ES-I3 (cell line): ENCODE results near the gene PTPA.
A peak's percentile ranks its signal among the peaks of the same experiment; 100 is the strongest.

Source experiments
- H3K36me3 ChIP-seq: 2 replicates; pipeline ENCODE4 v1.6.1; 2013; ENCODE audit warnings: mild to moderate bottlenecking, low read length, control low read depth, moderate library complexity; ENCODE audit not compliant: insufficient read depth
- H3K4me1 ChIP-seq: 2 replicates; pipeline ENCODE4 v1.6.1; 2013; ENCODE audit warnings: mild to moderate bottlenecking, control low read depth, low read length; ENCODE audit not compliant: insufficient read depth
- H3K9ac ChIP-seq: 2 replicates; pipeline ENCODE4 v1.6.1; 2013; ENCODE audit warnings: low read depth, mild to moderate bottlenecking, low read length, moderate library complexity
- H3K9me3 ChIP-seq: 2 replicates; pipeline ENCODE4 v1.6.1; 2013; ENCODE audit warnings: mild to moderate bottlenecking, low read length, moderate library complexity; ENCODE audit not compliant: control insufficient read depth, insufficient read depth

Gene PTPA

DNA sequence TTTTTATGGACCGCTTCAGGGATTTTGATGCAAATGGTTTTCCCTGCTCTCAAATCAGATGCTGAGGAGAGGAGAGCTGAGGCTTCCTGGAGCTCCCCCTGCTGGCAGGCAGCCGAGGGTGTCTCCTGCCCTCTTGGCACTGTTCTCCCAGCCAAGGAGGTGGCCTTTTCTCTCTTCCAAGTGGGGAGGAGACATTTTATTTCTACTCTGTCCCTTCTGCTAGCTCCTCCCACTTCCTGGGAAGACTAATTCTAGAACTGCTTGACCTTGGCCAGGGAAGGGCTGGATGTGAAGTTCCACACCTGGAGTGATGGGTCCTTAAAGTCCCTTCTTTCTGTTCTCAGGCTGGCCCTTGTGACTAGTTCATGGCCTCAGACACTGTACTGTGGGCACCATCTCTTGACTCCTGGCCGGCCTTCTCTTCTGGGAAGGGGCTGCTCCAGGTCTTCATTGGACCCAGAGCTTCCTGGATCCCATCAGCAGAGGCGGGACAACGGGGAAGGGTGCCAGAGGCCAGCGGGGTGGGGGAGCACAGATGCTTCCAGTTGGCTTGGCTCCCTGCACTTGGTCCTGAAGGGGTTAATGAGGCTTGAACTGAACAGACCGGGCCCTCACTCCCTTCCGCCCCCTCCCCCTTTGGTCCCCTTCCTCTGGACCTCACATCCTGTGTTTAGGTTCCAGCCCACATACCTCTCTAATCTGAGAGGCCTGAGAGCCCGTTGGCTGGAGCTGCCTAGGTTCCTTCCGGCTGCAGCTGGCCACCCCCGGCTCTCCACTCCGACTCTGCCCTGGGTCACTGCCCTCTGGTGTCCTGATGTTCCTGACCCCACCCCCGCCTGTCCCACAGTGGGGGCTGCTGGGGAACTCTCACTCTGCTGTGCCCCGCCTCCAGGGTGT lies 32.1 kb downstream of the PTPA start:
- Histone ChIP-seq H3K4me1 (peaks cover 63% of the 10 kb centered on the region), H3K36me3 (no peaks in the 10 kb centered on the region; the same call in 1 of the 2 replicates), H3K9me3 (no peaks in the 10 kb centered on the region), H3K9ac (peak overlapping the region; percentile 18; the same call in 1 of the 2 replicates)

DNA sequence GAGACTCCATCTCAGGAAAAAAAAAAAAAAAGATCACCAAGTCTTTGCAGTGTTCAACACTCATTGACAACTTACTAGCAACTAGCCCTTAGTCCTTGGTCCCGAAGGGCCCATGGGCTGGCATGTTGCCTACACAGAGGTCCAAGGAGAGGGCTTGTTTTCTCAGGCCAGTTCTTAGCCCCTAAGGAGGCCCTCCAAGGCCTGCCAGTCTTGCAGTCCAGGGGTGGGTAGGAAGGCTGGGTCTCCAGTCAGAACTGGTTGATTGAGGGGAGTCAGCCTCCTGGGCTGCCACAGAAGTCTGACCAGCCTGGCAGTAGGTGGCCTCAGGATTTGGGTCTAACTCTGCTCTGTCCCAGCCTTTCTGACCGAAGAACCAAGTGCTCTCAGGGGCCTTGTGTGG lies 34.1 kb downstream of the PTPA start:
- Histone ChIP-seq H3K9me3 (no peaks in the 10 kb centered on the region), H3K9ac (no peak overlapping the region), H3K36me3 (no peaks in the 10 kb centered on the region; the same call in 1 of the 2 replicates), H3K4me1 (peaks cover 56% of the 10 kb centered on the region)

DNA sequence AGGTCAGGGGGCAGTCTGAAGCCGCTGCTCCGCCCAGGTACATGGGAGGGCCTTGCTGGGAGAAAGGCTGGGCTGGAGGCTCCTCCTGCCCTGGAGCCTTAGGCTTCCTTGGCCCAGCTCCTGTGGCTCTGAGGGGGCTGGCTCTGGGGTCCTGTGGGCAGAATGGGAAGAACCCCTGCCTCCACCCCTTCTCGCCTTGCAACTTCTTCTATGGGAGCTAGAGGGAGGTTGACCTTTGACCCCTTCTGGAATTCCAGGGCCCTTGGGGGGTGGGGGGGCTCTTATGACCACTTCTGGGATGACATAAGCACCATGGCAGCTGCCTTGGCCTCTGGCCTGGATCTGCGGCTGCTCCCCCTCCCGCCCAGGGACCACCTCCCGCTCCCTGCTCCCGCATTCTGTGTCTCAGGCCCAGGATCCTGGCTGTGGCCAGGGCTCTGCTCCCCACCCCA lies 34.7 kb downstream of the PTPA start:
- H3K4me1 ChIP-seq, result peaks cover 54% of the 10 kb centered on the region
- no peaks in the 10 kb centered on the region for H3K9me3 ChIP-seq
- no peaks in the 10 kb centered on the region; the same call in 1 of the 2 replicates for H3K36me3 ChIP-seq
- H3K9ac ChIP-seq, result peak overlapping the region; percentile 3; the same call in 1 of the 2 replicates

DNA sequence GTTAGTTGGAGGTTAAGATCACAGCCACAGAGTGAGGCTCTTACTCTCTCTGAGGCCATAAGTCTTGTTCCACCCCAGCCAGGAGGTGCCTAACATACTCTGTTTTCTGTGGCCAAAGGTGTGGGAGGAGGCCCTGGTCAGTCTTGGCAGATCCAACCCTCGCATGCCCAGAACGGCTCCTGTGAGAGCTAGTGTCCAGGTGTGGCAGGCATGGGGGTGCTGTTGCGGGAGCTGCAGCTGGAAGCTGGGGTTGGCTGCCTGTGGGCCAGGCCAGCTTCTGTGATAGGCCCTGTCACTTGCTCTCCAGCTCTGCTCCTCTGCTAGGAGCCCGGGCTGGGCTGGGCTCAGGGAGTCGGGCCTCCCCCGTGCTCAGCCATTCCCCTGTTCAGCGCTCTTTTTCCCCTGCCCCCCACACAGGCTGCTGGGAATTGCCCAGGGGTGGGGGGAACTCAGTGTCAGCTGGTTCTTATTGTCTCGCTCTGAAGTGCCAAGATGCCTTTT lies 35.3 kb downstream of the PTPA start:
- Histone ChIP-seq H3K4me1 (peaks cover 48% of the 10 kb centered on the region), H3K9ac (peak overlapping the region; percentile 3; the same call in 1 of the 2 replicates), H3K36me3 (no peaks in the 10 kb centered on the region; the same call in 1 of the 2 replicates)

DNA sequence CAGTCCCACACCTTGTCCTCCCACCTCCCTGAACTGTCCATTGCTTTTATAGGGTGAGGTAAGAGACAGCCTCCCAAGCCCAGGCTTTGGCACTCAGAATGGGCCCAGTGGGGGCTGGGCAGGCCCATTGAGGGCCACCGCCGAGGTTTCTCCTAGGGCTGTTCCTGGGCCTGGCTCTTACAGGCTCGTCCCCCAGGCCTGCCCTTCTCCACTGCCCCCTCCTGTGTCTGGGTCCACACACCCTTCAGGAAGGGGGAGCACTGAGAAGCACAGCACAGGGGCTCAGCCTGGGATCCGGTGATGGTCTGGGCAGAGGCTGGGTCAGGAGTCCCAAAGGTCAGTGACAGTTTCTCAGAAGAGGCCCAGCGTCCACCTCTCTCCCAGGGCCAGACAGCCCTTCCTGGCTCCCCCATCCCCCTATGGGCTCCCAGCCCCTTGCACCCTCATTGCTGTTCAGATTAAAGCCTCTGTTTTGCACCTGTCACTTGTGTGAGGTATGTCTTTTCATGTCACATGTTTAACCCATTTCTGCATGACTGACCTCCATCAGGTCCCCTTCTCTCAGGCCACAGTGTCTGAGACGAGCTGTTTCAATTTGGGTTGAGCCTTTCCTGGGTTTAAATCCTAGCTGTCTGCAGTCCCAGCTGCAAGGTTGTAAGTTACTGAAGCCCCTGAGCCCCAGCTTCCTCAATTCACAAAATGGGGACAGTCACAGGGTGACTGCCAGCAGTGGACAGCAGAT lies 37.4 kb downstream of the PTPA start:
- no peaks in the 10 kb centered on the region for H3K9me3 ChIP-seq
- H3K4me1 ChIP-seq, result peaks cover 28% of the 10 kb centered on the region
- H3K9ac ChIP-seq, result no peak overlapping the region
- no peaks in the 10 kb centered on the region for H3K36me3 ChIP-seq

More for the DNA sequence above, 35.3 kb downstream of the PTPA start:
- no peaks in the 10 kb centered on the region for H3K9me3 ChIP-seq

- H3K9me3 ChIP-seq, result no peaks in the 10 kb centered on the region
- no peaks in the 10 kb centered on the region for H3K36me3 ChIP-seq
- H3K9ac ChIP-seq, result no peak overlapping the region
- H3K4me1 ChIP-seq, result peaks cover 24% of the 10 kb centered on the region
Observed at GRCh38 chr9:129149442-129149841, 38.2 kb downstream of the PTPA start.

DNA sequence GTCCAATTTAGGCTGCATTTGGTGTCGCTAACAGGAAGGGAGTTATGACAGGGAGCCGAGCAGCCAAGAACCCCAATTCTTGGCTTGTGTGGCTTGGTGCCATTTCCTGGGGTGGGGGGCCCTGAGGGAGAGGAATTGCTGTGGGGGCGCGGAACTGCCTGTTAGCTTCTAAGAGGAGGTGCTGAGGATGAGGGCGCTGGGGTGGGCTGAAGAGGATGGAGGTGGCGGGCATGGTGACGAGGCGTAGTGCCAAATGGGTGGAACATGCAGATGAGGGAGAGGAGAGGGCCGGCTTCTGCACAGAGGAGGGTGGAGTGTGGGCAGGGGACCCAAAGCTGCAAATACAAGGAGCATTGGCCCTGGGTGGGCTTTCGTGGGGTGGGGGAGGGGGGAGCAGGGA lies 38.9 kb downstream of the PTPA start:
- Histone ChIP-seq H3K9me3 (no peaks in the 10 kb centered on the region), H3K4me1 (peaks cover 22% of the 10 kb centered on the region), H3K36me3 (no peaks in the 10 kb centered on the region)

DNA sequence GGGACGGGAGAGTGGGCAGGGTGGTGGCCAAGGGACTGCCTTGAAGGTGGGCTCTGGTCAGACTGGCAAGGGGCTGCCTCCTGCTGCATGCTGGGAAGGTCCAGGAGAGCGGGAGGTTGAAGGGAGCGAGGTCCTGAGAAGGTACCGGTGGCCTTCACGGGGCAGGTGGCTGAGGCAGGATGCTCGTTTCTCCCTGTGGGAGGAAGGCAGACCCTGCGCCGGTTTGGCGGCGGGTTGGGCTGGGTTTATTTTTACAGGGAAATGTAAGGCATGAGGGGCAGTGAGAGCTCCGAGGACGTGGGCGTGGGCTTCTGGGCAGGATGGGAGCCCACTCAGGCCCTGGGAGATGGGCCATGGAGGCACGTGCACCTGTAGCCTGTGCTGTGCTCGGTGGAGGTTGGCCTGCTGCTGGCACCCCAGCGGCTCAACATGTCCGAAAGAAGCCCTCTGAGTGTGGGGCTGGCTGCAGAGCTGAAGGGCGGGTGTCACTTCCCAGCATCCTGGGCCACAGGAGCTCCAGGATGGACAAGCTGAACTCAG lies 39.5 kb downstream of the PTPA start:
- Histone ChIP-seq H3K4me1 (peaks cover 16% of the 10 kb centered on the region), H3K36me3 (no peaks in the 10 kb centered on the region), H3K9me3 (no peaks in the 10 kb centered on the region), H3K9ac (no peak overlapping the region)

More for the DNA sequence above, 38.9 kb downstream of the PTPA start:
- no peak overlapping the region for H3K9ac ChIP-seq

DNA sequence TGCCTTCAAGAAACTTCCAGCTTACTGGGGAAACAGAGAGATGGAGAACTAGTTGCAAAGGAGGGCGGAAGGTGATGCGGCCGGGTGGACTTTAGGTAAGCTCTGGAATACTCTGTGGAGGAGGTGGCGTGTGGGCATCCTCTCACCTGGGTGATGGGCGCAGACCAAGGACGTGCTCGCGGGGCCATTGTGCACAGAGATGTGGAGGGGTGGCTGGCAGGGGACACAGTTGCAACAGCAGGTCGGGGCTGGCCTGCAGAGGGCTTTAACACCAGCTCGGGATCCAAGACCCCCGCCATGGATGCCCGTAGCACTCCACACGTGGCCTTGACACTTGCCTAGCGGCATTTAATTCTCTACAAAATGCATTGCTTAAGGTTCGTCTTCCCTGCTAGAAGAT lies 40.3 kb downstream of the PTPA start:
- no peaks in the 10 kb centered on the region for H3K36me3 ChIP-seq
- H3K9me3 ChIP-seq, result no peaks in the 10 kb centered on the region
- H3K9ac ChIP-seq, result no peak overlapping the region
- H3K4me1 ChIP-seq, result peaks cover 13% of the 10 kb centered on the region

GRCh38 chr9:129154866-129155477 lies 43.8 kb downstream of the PTPA start:
- Histone ChIP-seq H3K9ac (no peak overlapping the region), H3K9me3 (no peaks in the 10 kb centered on the region), H3K4me1 (no peaks in the 10 kb centered on the region), H3K36me3 (no peaks in the 10 kb centered on the region)

DNA sequence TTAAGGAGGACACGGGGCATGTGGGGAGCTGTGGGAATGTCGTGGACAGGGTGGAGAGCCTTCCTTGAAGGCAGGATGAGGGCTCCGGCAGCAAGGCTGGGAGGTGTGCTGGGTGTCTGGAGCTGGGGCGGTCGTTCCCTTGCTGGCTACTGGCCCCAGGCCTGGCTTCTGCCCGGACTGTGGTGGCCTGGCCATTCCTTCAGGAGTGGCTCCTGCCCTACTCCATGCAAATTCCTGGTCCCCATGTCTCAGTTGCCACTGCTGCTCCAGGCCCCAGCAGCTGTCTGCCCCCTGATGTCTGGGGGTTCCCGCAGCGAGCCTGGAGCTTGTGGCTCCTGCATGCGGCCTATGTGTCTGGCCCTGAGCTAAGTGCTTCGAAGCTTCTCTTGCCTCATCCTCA lies 44.9 kb downstream of the PTPA start:
- Histone ChIP-seq H3K9ac (no peak overlapping the region), H3K9me3 (no peaks in the 10 kb centered on the region), H3K4me1 (no peaks in the 10 kb centered on the region), H3K36me3 (no peaks in the 10 kb centered on the region)

GRCh38 chr9:129160712-129161533 lies 49.7 kb downstream of the PTPA start:
- H3K9me3 ChIP-seq, result no peaks in the 10 kb centered on the region
- H3K4me1 ChIP-seq, result peaks cover 6% of the 10 kb centered on the region; the same call in 1 of the 2 replicates
- H3K9ac ChIP-seq, result no peak overlapping the region
- no peaks in the 10 kb centered on the region for H3K36me3 ChIP-seq

DNA sequence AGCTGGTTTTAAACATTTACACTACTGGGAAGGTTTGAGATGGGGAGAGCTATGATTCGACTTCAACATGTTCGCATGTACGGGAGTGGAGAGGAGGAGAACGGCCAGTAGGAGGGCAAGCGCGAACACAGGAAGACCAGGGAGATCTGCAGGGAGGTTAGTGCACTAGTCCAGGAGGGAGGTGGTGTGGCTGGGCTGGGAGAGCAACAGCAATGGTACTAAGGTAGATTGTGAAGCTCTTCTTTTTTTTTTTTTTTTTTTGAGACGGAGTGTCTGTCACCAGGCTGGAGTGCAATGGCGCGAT lies 50.3 kb downstream of the PTPA start:
- H3K9ac ChIP-seq, result no peak overlapping the region

More for the DNA sequence above, 50.3 kb downstream of the PTPA start:
- Histone ChIP-seq H3K4me1 (peaks cover 10% of the 10 kb centered on the region; the same call in 1 of the 2 replicates), H3K36me3 (no peaks in the 10 kb centered on the region), H3K9me3 (no peaks in the 10 kb centered on the region)
